Endothelial cell (in vitro differentiated cells): ENCODE results near the gene TIMP3. TPM values are rescaled to one million over a fixed set of nuclear protein-coding genes. Genes with fewer than 3 reads are reported as not detected.
A peak's percentile ranks its signal among the peaks of the same experiment; 100 is the strongest.

Source experiments
- DNase-seq: peaks from one replicate; pipeline ENCODE4 v3.0.0; 2021; ENCODE audit warnings: low spot score
- H3K27ac Mint-ChIP-seq: one replicate; pipeline ENCODE4 v1.8.0; 2021; ENCODE audit warnings: mixed read lengths, inconsistent platforms; ENCODE audit not compliant: unreplicated experiment
- H3K27me3 Mint-ChIP-seq: one replicate; pipeline ENCODE4 v1.8.0; 2021; ENCODE audit warnings: mild to moderate bottlenecking, moderate library complexity, mixed read lengths, inconsistent platforms; ENCODE audit not compliant: unreplicated experiment
- H3K36me3 Mint-ChIP-seq: one replicate; pipeline ENCODE4 v1.8.0; 2021; ENCODE audit warnings: mild to moderate bottlenecking, low read depth, mixed read lengths, inconsistent platforms; ENCODE audit not compliant: unreplicated experiment
- H3K4me1 Mint-ChIP-seq: one replicate; pipeline ENCODE4 v1.8.0; 2021; ENCODE audit warnings: mild to moderate bottlenecking, mixed read lengths, inconsistent platforms; ENCODE audit not compliant: unreplicated experiment
- H3K4me3 Mint-ChIP-seq: one replicate; pipeline ENCODE4 v1.8.0; 2021; ENCODE audit warnings: mild to moderate bottlenecking, mixed read lengths, inconsistent platforms; ENCODE audit not compliant: unreplicated experiment
- H3K9me3 Mint-ChIP-seq: one replicate; pipeline ENCODE4 v1.8.0; 2021; ENCODE audit warnings: mixed read lengths, inconsistent platforms; ENCODE audit not compliant: unreplicated experiment
- total RNA-seq: library from RNA; stranded (reverse); fragmentation: NEBNext Ultra II Directional; extraction: Animal tissue kit (Norgen Biotek cat#: 25700); gene quantifications from one replicate; pipeline ENCODE4 v1.2.1, GENCODE V29; 2021; ENCODE audit not compliant: unreplicated experiment
- TF ChIP-seq, protein P1 (sequence below): fragments of 200-600 bp; sonication (generic); IDR thresholded peaks from one replicate; pipeline ENCODE4 v1.5.0; 2021; ENCODE audit warnings: antibody characterized with exemption; ENCODE audit not compliant: unreplicated experiment

The TIMP3 gene
- total RNA-seq, 1 donor from 2014 or later, result 73.5 TPM

DNA sequence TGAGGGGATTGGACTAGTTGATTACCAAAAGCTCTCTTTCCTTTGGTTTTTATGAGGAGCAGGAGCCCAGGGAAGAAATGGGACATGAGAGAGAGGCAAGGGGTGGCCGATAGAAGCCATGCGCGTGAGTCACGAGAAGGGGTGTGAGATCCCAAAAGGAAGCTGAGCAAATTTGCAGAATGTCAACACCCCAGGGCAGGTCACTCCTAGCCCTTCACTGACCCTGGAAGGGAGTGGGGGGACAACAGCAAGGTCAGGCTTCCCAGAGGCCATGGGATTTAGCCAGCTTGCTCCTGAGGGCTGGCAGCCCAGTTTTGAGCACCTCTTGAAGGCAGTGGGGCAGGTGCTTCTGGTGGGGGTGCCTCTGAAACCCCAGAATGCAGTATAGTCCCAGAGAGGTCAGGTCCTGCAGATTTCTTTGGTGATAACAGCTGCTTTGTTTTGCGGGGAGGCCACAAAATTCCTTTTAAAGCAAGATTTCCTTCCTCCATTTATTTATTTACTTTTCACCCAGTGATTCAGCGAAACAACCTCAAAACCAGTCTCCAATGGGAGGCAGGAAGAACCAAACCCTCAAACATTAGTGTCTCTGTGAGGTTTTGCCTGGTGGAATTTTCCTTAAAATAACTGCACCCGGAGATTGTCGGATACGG, 40.1 kb upstream of the TIMP3 start:
- Mint-ChIP-seq H3K4me3 (no peak overlapping the region), H3K9me3 (no peaks in the 10 kb centered on the region), H3K36me3 (no peaks in the 10 kb centered on the region), H3K4me1 (peaks cover 42% of the 10 kb centered on the region), H3K27me3 (peaks cover 9% of the 10 kb centered on the region), H3K27ac (no peak overlapping the region)
- TF ChIP-seq, protein P1, sequence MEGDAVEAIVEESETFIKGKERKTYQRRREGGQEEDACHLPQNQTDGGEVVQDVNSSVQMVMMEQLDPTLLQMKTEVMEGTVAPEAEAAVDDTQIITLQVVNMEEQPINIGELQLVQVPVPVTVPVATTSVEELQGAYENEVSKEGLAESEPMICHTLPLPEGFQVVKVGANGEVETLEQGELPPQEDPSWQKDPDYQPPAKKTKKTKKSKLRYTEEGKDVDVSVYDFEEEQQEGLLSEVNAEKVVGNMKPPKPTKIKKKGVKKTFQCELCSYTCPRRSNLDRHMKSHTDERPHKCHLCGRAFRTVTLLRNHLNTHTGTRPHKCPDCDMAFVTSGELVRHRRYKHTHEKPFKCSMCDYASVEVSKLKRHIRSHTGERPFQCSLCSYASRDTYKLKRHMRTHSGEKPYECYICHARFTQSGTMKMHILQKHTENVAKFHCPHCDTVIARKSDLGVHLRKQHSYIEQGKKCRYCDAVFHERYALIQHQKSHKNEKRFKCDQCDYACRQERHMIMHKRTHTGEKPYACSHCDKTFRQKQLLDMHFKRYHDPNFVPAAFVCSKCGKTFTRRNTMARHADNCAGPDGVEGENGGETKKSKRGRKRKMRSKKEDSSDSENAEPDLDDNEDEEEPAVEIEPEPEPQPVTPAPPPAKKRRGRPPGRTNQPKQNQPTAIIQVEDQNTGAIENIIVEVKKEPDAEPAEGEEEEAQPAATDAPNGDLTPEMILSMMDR, result no peak
- no peak for DNase-seq

- peaks cover 8% of the 10 kb centered on the region for H3K27me3 Mint-ChIP-seq
- H3K9me3 Mint-ChIP-seq, result no peaks in the 10 kb centered on the region
- peak overlapping the region; percentile 37 for H3K4me3 Mint-ChIP-seq
- peak overlapping the region; percentile 62 for H3K27ac Mint-ChIP-seq
- peaks cover 42% of the 10 kb centered on the region for H3K4me1 Mint-ChIP-seq
- no peak for DNase-seq
- TF ChIP-seq, protein P1, result no peak
- no peaks in the 10 kb centered on the region for H3K36me3 Mint-ChIP-seq
Observed at GRCh38 chr22:32764330-32765131, 37.0 kb upstream of the TIMP3 start.

DNA sequence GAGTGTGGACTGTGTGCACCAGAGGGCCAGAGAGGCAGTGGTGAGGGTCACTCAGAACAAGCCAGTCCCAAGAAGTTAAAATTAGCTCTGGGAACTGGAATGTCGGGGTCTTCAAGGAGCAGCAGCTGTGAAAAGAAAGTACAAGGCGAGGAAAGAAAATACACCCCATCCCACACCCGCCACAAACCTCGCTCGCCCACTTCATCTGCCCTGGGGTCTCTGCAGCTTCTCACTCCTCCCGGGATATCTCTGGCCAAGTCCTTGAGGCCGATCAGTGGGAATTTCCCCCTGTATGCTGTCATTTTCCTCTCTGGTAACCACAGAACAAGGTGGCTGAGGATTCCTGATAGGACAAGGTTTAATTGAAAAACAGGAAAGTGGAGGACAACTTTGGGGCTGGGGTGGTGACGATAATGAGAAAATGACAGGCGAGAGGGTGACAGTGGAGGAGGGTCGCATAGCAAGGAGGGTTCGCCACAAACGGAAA, 36.3 kb upstream of the TIMP3 start:
- Mint-ChIP-seq H3K4me1 (peaks cover 41% of the 10 kb centered on the region), H3K27ac (peak overlapping the region; percentile 62), H3K27me3 (peaks cover 8% of the 10 kb centered on the region), H3K4me3 (peak overlapping the region; percentile 37), H3K36me3 (no peaks in the 10 kb centered on the region), H3K9me3 (no peaks in the 10 kb centered on the region)
- TF ChIP-seq, protein P1, result no peak
- no peak for DNase-seq

- TF ChIP-seq, protein P1, result no peak
- Mint-ChIP-seq H3K36me3 (no peaks in the 10 kb centered on the region), H3K27me3 (peaks cover 7% of the 10 kb centered on the region), H3K4me1 (peaks cover 8% of the 10 kb centered on the region), H3K27ac (no peak overlapping the region), H3K4me3 (no peak overlapping the region), H3K9me3 (no peaks in the 10 kb centered on the region)
- no peak for DNase-seq
Observed at GRCh38 chr22:32771756-32772155, 29.7 kb upstream of the TIMP3 start.

DNA sequence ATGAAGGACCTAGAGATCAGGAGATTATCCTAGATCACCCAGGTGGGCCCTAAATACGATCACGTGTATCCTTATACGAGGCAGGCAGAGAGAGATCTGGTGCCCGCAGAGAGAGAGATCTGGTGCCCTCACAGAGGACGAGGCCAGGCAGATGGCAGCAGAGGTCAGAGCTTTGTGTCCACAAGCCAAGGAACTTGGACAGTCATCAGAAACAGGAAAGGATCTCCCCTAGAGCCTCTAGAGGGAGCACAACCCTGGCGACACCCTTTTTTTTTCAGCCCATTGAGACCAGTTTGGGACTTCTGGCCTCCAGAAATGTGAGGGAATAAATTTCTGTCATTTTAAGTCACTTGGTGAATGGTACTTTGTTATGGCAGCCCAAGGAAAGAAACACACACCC, 25.5 kb upstream of the TIMP3 start:
- Mint-ChIP-seq H3K27ac (no peak overlapping the region), H3K9me3 (no peaks in the 10 kb centered on the region), H3K4me3 (no peak overlapping the region), H3K36me3 (no peaks in the 10 kb centered on the region), H3K4me1 (peaks cover 27% of the 10 kb centered on the region), H3K27me3 (peaks cover 7% of the 10 kb centered on the region)
- no peak for DNase-seq
- TF ChIP-seq, protein P1, result no peak
